ENCODE results near the gene WIPF1. TPM values are rescaled to one million over a fixed set of nuclear protein-coding genes. Genes with fewer than 3 reads are reported as not detected.

The WIPF1 gene
- total RNA-seq, 1 experiment from 2014 or later: 0.59 TPM

DNA sequence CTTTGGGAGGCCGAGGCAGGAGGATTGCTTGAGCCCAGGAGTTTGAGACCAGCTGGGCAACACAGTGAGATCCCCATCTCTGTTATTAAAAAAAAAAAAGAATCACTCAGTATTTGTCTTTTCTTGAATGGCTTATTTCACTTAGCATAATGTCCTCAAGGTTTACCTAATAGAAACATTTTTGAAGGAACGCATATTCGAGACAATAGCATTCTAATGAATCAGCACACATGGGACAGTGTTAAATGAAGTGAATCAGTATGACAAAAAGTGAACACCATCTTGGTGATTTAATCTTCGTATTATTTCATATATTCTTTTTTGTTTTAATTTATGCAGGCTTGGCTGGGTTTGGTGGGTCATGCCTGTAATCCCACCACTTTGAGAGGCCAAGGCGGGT is 44.7 kb downstream of the WIPF1 start:
- ChIA-PET CTCF (no interaction called here), RAD21 (ENCODE audit: low non-redundant PET in 1 of 2, low total read pairs in 2 of 2, uncharacterized antibody in 2 of 2, unreplicated experiment in 2 of 2) (no interaction called here), POLR2A (no interaction called here)
- Histone ChIP-seq H3K79me2 (ENCODE audit: insufficient read depth, low read length) (no peaks in the 10 kb centered on the region), H3K4me3 (replicated peaks in 1 of 2; ENCODE audit: low read depth in 1 of 2, low read length in 2 of 2) (no peak overlapping the region), H4K20me1 (ENCODE audit: insufficient read depth) (no peaks in the 10 kb centered on the region), H3K4me1 (ENCODE audit: control insufficient read depth in 1 of 2, insufficient read depth in 2 of 2, low read length in 2 of 2) (no peaks in the 10 kb centered on the region), H3K4me2 (ENCODE audit: low read length) (no peak overlapping the region), H3K9me3 (ENCODE audit: control insufficient read depth in 1 of 2, insufficient read depth in 1 of 2, low read depth in 1 of 2, low read length in 2 of 2) (no peaks in the 10 kb centered on the region), H3K27ac (ENCODE audit: low read depth, low read length) (no peak overlapping the region), H3K27me3 (ENCODE audit: insufficient read depth, low read length) (no peaks in the 10 kb centered on the region), H3K36me3 (ENCODE audit: control insufficient read depth in 1 of 2, insufficient read depth in 2 of 2, low read length in 2 of 2) (no peaks in the 10 kb centered on the region), H2AFZ (ENCODE audit: low read depth, low read length, poor library complexity, severe bottlenecking) (no peak overlapping the region), H3K9ac (ENCODE audit: low read length) (no peak overlapping the region), H3K9me2 (ENCODE audit: insufficient read depth) (no peaks in the 10 kb centered on the region)
- no TSS peak for BruUV-seq (replicated peaks)
- TF ChIP-seq YY1 (IDR thresholded peaks at IDR 0.05; ENCODE audit: extremely low read depth, insufficient replicate concordance, low read depth, low read length) (no peak), ELF1 (IDR thresholded peaks at IDR 0.05; ENCODE audit: borderline replicate concordance, low read depth) (no peak), TCF7L2 (IDR thresholded peaks at IDR 0.05; ENCODE audit: borderline replicate concordance, extremely low read depth, insufficient read depth, insufficient read length) (no peak), SP1 (IDR thresholded peaks at IDR 0.05; ENCODE audit: low read depth) (no peak), CBX3 (IDR thresholded peaks at IDR 0.05; ENCODE audit: low read depth) (no peak), ZNF274 (IDR thresholded peaks at IDR 0.05; ENCODE audit: low read depth, low read length) (no peak), SRF (IDR thresholded peaks at IDR 0.05; ENCODE audit: low read depth) (no peak), RAD21 (IDR thresholded peaks at IDR 0.05; ENCODE audit: low read depth) (no peak), EZH2phosphoT487 (IDR thresholded peaks at IDR 0.05; ENCODE audit: borderline replicate concordance) (no peak), CEBPB (IDR thresholded peaks at IDR 0.05; ENCODE audit: low read depth) (no peak), EGR1 (IDR thresholded peaks at IDR 0.05; ENCODE audit: low read depth) (no peak), SIN3A (IDR thresholded peaks at IDR 0.05; ENCODE audit: low read depth) (no peak), ZFX (IDR thresholded peaks at IDR 0.05) (no peak)
- TF ChIP-seq, protein P1, sequence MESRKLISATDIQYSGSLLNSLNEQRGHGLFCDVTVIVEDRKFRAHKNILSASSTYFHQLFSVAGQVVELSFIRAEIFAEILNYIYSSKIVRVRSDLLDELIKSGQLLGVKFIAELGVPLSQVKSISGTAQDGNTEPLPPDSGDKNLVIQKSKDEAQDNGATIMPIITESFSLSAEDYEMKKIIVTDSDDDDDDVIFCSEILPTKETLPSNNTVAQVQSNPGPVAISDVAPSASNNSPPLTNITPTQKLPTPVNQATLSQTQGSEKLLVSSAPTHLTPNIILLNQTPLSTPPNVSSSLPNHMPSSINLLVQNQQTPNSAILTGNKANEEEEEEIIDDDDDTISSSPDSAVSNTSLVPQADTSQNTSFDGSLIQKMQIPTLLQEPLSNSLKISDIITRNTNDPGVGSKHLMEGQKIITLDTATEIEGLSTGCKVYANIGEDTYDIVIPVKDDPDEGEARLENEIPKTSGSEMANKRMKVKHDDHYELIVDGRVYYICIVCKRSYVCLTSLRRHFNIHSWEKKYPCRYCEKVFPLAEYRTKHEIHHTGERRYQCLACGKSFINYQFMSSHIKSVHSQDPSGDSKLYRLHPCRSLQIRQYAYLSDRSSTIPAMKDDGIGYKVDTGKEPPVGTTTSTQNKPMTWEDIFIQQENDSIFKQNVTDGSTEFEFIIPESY (IDR thresholded peaks at IDR 0.05; ENCODE audit: extremely low read depth, insufficient replicate concordance, low read length): no peak
- TF ChIP-seq, protein P2, sequence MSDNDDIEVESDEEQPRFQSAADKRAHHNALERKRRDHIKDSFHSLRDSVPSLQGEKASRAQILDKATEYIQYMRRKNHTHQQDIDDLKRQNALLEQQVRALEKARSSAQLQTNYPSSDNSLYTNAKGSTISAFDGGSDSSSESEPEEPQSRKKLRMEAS (IDR thresholded peaks at IDR 0.05): no peak
- TF ChIP-seq, protein P3, sequence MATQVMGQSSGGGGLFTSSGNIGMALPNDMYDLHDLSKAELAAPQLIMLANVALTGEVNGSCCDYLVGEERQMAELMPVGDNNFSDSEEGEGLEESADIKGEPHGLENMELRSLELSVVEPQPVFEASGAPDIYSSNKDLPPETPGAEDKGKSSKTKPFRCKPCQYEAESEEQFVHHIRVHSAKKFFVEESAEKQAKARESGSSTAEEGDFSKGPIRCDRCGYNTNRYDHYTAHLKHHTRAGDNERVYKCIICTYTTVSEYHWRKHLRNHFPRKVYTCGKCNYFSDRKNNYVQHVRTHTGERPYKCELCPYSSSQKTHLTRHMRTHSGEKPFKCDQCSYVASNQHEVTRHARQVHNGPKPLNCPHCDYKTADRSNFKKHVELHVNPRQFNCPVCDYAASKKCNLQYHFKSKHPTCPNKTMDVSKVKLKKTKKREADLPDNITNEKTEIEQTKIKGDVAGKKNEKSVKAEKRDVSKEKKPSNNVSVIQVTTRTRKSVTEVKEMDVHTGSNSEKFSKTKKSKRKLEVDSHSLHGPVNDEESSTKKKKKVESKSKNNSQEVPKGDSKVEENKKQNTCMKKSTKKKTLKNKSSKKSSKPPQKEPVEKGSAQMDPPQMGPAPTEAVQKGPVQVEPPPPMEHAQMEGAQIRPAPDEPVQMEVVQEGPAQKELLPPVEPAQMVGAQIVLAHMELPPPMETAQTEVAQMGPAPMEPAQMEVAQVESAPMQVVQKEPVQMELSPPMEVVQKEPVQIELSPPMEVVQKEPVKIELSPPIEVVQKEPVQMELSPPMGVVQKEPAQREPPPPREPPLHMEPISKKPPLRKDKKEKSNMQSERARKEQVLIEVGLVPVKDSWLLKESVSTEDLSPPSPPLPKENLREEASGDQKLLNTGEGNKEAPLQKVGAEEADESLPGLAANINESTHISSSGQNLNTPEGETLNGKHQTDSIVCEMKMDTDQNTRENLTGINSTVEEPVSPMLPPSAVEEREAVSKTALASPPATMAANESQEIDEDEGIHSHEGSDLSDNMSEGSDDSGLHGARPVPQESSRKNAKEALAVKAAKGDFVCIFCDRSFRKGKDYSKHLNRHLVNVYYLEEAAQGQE (IDR thresholded peaks at IDR 0.05; ENCODE audit: low read depth): no peak
- no peak for ATAC-seq
- DNase-seq (ENCODE audit: low read depth, low spot score): no peak
- intact Hi-C loops (cut with micrococcal nuclease): no loop called here

Measured in HCT116 (cell line).